Psoas muscle (tissue), 8 donors: Measurements from ENCODE around the gene TUBA1C. TPM values are rescaled to one million over a fixed set of nuclear protein-coding genes. Genes with fewer than 3 reads are reported as not detected.
"Not testable (repeated sequence)": the region's sequence is repeated elsewhere in the genome, so short reads cannot be mapped to it uniquely, and the experiment has no call there.

Source experiments
- ATAC-seq, 4 donors: fragments of 200-7000 bp; cut with Tn5 transposase; one replicate each; pipeline ENCODE4 v1.9.1; 2020; ENCODE audit warnings: moderate library complexity in 3 of 4, mild to moderate bottlenecking in 2 of 4
- DNase-seq, 2 donors: peaks; one replicate each; pipeline ENCODE4 v3.0.0-alpha.2; 2020
- H3K27ac ChIP-seq: fragments of 200-600 bp; one replicate; pipeline ENCODE4 v1.8.0; 2022
- H3K27me3 ChIP-seq, 3 donors: fragments of 200-600 bp in 1 of 3; one replicate each; pipeline versions ENCODE4 v1.6.1 to v1.8.0; 2013 to 2022; ENCODE audit warnings: low read length in 2 of 3, mild to moderate bottlenecking in 2 of 3, moderate library complexity in 1 of 3; ENCODE audit not compliant: insufficient read depth in 3 of 3
- H3K36me3 ChIP-seq, 2 donors: fragments of 200-600 bp in 1 of 2; one replicate each; pipeline versions ENCODE4 v1.6.1 to v1.8.0; 2013 to 2022; ENCODE audit warnings: low read depth in 1 of 2, mild to moderate bottlenecking in 1 of 2, moderate library complexity in 1 of 2; ENCODE audit not compliant: insufficient read depth in 1 of 2
- H3K4me1 ChIP-seq: fragments of 200-600 bp; one replicate; pipeline ENCODE4 v1.8.0; 2022
- H3K4me3 ChIP-seq: fragments of 200-600 bp; one replicate; pipeline ENCODE4 v1.8.0; 2022; ENCODE audit warnings: mild to moderate bottlenecking
- H3K9me3 ChIP-seq: fragments of 200-600 bp; one replicate; pipeline ENCODE4 v1.8.0; 2022
- WGBS, 3 donors: extraction: QIAGEN DNeasy Blood & Tissue Kit; methylation state at CpG; one replicate each; pipeline versions ENCODE4 v1.1.6 to v1.1.7; 2013; 5-methylcytosine and 5-hydroxymethylcytosine counted together
- intact Hi-C, 2 donors: fragments of 100-400 bp; cut with DNase I; formaldehyde crosslinking; loops; one replicate each; pipeline versions ENCODE4 v1.11.0 to v1.14.2; 2022
- polyA plus RNA-seq, 3 donors: library from polyadenylated mRNA; stranded (reverse); fragments of 200-250 nt; gene quantifications; one replicate each; pipeline ENCODE4 v1.2.3, GENCODE V29; 2013
- total RNA-seq, 4 donors: library from RNA; stranded (reverse); fragmentation: NEBNext Ultra II Directional in 2 of 4; extraction: Animal tissue kit (Norgen Biotek cat#: 25700) in 2 of 4; gene quantifications; one replicate each; pipeline versions ENCODE4 v1.2.1 to v1.2.4, GENCODE V29; 2021 to 2023
- TF ChIP-seq, protein P1 (sequence below): fragments of 200-600 bp; IDR thresholded peaks from one replicate; pipeline ENCODE4 v1.8.0; 2022; ENCODE audit warnings: antibody characterized with exemption
- donor health status: healthy with polysubstance abuse.
- donor health status: DM: no; HTN: no; CAD: no; lungs with moderate emphysema.
- donor health status: Bipolar disorder and iron deficiency.
- donor health status: healthy.
- donor health status: DM: yes; HTN: yes; CAD: no.
- donor health status: DM: no; HTN: no; CAD: no.
- donor health status: DM: no; HTN: no; CAD: no.
- donor health status: DM: yes; HTN: yes; CAD: no.

The TUBA1C gene
- total and polyA plus RNA-seq, 7 donors = 41.4 to 454 (median 62.9) TPM

DNA sequence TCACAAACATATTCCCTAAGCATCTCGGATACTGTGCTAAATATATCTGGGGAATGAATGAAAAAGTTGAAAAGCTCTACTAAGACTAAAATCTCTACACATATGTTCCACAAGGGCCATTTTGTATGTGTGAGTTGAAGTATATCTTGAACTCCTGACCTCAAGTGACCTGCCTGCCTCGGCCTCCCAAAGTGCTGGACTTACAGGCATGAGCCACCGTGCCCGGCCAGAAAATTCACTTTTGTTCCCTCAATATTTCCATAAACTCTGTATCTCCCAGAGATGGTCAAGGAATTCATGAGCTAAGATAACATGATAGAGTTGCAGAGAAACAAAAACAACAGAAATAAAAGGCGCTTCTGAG lies 1.5 kb upstream of the TUBA1C start:
- no peaks in the 10 kb centered on the region for H3K36me3 ChIP-seq
- H3K4me3 ChIP-seq = no peak overlapping the region
- DNase-seq (no peak), ATAC-seq (no peak)
- peaks cover 0 to 20% (median 0%) of the 10 kb centered on the region in 3 donors for H3K27me3 ChIP-seq
- 86 to 91% (median 88%) methylated on average over 5 of the region's 5 CpGs for WGBS, 3 donors
- no peak overlapping the region for H3K27ac ChIP-seq
- TF ChIP-seq, protein P1, sequence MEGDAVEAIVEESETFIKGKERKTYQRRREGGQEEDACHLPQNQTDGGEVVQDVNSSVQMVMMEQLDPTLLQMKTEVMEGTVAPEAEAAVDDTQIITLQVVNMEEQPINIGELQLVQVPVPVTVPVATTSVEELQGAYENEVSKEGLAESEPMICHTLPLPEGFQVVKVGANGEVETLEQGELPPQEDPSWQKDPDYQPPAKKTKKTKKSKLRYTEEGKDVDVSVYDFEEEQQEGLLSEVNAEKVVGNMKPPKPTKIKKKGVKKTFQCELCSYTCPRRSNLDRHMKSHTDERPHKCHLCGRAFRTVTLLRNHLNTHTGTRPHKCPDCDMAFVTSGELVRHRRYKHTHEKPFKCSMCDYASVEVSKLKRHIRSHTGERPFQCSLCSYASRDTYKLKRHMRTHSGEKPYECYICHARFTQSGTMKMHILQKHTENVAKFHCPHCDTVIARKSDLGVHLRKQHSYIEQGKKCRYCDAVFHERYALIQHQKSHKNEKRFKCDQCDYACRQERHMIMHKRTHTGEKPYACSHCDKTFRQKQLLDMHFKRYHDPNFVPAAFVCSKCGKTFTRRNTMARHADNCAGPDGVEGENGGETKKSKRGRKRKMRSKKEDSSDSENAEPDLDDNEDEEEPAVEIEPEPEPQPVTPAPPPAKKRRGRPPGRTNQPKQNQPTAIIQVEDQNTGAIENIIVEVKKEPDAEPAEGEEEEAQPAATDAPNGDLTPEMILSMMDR = no peak
- H3K4me1 ChIP-seq = no peaks in the 10 kb centered on the region
- intact Hi-C loops = no loop called here
- H3K9me3 ChIP-seq = no peaks in the 10 kb centered on the region

- WGBS, 3 donors = 0 to 4% (median 0%) methylated on average over 16 to 35 of the region's 35 CpGs
- DNase-seq (no peak), ATAC-seq (peak; percentile 41 to 49 (median 46))
- no peaks in the 10 kb centered on the region for H3K4me1 ChIP-seq
- H3K9me3 ChIP-seq = no peaks in the 10 kb centered on the region
- peak overlapping the region; percentile 89 for H3K27ac ChIP-seq
- TF ChIP-seq, protein P1 = no peak
- peaks cover 0 to 20% (median 0%) of the 10 kb centered on the region in 3 donors for H3K27me3 ChIP-seq
- H3K4me3 ChIP-seq = peak overlapping the region; percentile 80
- peaks cover 0 to 4% of the 10 kb centered on the region in 2 donors for H3K36me3 ChIP-seq
- intact Hi-C loops = no loop called here
Measured at GRCh38 chr12:49264466-49264872, 413 bp upstream of the TUBA1C start.

- H3K36me3 ChIP-seq = peaks cover 0 to 36% of the 10 kb centered on the region in 2 donors
- H3K27ac ChIP-seq, intact Hi-C loops, DNase-seq, H3K4me3 ChIP-seq, H3K27me3 ChIP-seq, H3K9me3 ChIP-seq, ATAC-seq, H3K4me1 ChIP-seq: not testable (repeated sequence)
- WGBS, 3 donors = 65 to 85% (median 73%) methylated on average over 4 to 6 of the region's 6 CpGs
Measured at GRCh38 chr12:49269191-49269590, 4.3 kb downstream of the TUBA1C start.

DNA sequence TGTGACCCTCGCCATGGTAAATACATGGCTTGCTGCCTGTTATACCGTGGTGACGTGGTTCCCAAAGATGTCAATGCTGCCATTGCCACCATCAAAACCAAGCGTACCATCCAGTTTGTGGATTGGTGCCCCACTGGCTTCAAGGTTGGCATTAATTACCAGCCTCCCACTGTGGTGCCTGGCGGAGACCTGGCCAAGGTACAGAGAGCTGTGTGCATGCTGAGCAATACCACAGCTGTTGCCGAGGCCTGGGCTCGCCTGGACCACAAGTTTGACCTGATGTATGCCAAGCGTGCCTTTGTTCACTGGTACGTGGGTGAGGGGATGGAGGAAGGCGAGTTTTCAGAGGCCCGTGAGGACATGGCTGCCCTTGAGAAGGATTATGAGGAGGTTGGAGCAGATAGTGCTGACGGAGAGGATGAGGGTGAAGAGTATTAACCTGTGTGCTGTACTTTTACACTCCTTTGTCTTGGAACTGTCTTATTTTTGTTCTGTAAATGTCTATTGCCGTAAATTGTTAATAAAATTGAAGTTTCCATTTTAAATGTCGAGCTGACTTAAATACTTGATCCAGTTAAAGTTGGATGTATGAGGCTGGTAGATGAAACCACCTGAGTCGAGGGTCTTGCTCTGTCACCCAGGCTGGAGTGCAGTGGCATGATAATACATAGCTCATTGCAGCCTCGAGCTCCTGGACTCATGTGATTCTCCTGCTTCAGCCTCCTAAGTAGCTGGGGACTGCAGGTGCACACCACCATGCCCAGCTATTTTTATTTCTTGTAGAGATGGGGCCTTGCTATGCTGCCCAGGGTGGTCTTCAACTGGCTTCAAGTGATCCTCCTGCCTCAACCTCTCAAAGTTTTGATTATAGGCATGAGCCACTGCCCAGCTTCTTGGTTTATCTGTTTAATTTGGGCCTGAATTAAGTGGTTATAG lies 8.2 kb downstream of the TUBA1C start:
- H3K36me3 ChIP-seq = peaks cover 0 to 36% of the 10 kb centered on the region in 2 donors
- no peak overlapping the region for H3K4me3 ChIP-seq
- TF ChIP-seq, protein P1 = no peak
- ATAC-seq (no peak), DNase-seq (no peak)
- H3K4me1 ChIP-seq = no peaks in the 10 kb centered on the region
- no peaks in the 10 kb centered on the region for H3K9me3 ChIP-seq
- intact Hi-C loops = no loop called here
- 84 to 91% (median 89%) methylated on average over 16 of the region's 16 CpGs for WGBS, 3 donors
- no peak overlapping the region for H3K27ac ChIP-seq
- no peaks in the 10 kb centered on the region for H3K27me3 ChIP-seq

GRCh38 chr12:49273726-49274395 lies 9.0 kb downstream of the TUBA1C start:
- ATAC-seq = no peak
- H3K9me3 ChIP-seq = no peaks in the 10 kb centered on the region
- no peaks in the 10 kb centered on the region for H3K4me1 ChIP-seq
- TF ChIP-seq, protein P1 = no peak
- 92 to 97% (median 95%) methylated on average over 6 of the region's 6 CpGs for WGBS, 3 donors
- peaks cover 0 to 36% of the 10 kb centered on the region in 2 donors for H3K36me3 ChIP-seq
- DNase-seq = no peak
- no peaks in the 10 kb centered on the region for H3K27me3 ChIP-seq
- intact Hi-C loops = no loop called here
- no peak overlapping the region for H3K4me3 ChIP-seq
- H3K27ac ChIP-seq = no peak overlapping the region
